Stimulated activated CD4-positive, alpha-beta T cell treated with anti-CD3 and anti-CD28 coated beads, Interleukin-4, amount 100 ng/mL, for 48 hours (primary cell): ENCODE measurements around the gene NECAB2.

Source experiments
- DNase-seq, 2 donors: peaks; one replicate each; pipeline ENCODE4 v3.0.0-alpha.2; 2020; ENCODE audit warnings: low read depth in 2 of 2

The NECAB2 gene

GRCh38 chr16:83992624-83993023 is 24.6 kb downstream of the NECAB2 start:
- no peak for DNase-seq

- DNase-seq = no peak
Measured at GRCh38 chr16:83994087-83994486, 26.0 kb downstream of the NECAB2 start.

GRCh38 chr16:83994703-83995102 is 26.7 kb downstream of the NECAB2 start:
- DNase-seq = no peak

- no peak for DNase-seq
Measured at GRCh38 chr16:83995754-83996153, 27.7 kb downstream of the NECAB2 start.

GRCh38 chr16:83996481-83997252 is 28.6 kb downstream of the NECAB2 start:
- DNase-seq = no peak

GRCh38 chr16:83998091-83998490 is 30.0 kb downstream of the NECAB2 start:
- no peak for DNase-seq

GRCh38 chr16:84000989-84001642 is 33.1 kb downstream of the NECAB2 start:
- no peak for DNase-seq

- no peak for DNase-seq
Measured at GRCh38 chr16:84001726-84002125, 33.7 kb downstream of the NECAB2 start.

GRCh38 chr16:84003038-84003437 is 35.0 kb downstream of the NECAB2 start:
- no peak for DNase-seq

GRCh38 chr16:84004442-84004841 is 36.4 kb downstream of the NECAB2 start:
- no peak for DNase-seq

- no peak for DNase-seq
Measured at GRCh38 chr16:84005391-84005790, 37.3 kb downstream of the NECAB2 start.

- no peak for DNase-seq
Measured at GRCh38 chr16:84007520-84007919, 39.5 kb downstream of the NECAB2 start.

- no peak for DNase-seq
Measured at GRCh38 chr16:84007965-84008364, 39.9 kb downstream of the NECAB2 start.

GRCh38 chr16:84009282-84009681 is 41.2 kb downstream of the NECAB2 start:
- no peak for DNase-seq

GRCh38 chr16:84013787-84014569 is 45.9 kb downstream of the NECAB2 start:
- DNase-seq = peak; percentile 41 to 71

GRCh38 chr16:84014570-84015327 is 46.7 kb downstream of the NECAB2 start:
- no peak for DNase-seq

GRCh38 chr16:84015399-84015798 is 47.4 kb downstream of the NECAB2 start:
- no peak for DNase-seq

- no peak for DNase-seq
Measured at GRCh38 chr16:84016477-84016876, 48.4 kb downstream of the NECAB2 start.

- DNase-seq = no peak
Measured at GRCh38 chr16:84018710-84019109, 50.7 kb downstream of the NECAB2 start.

- no peak for DNase-seq
Measured at GRCh38 chr16:84020353-84020752, 52.3 kb downstream of the NECAB2 start.

- DNase-seq = no peak
Measured at GRCh38 chr16:84021488-84021887, 53.4 kb downstream of the NECAB2 start.

- DNase-seq = no peak
Measured at GRCh38 chr16:84022644-84023043, 54.6 kb downstream of the NECAB2 start.
